ENCODE measurements around the gene SNX10.

Gene SNX10

DNA sequence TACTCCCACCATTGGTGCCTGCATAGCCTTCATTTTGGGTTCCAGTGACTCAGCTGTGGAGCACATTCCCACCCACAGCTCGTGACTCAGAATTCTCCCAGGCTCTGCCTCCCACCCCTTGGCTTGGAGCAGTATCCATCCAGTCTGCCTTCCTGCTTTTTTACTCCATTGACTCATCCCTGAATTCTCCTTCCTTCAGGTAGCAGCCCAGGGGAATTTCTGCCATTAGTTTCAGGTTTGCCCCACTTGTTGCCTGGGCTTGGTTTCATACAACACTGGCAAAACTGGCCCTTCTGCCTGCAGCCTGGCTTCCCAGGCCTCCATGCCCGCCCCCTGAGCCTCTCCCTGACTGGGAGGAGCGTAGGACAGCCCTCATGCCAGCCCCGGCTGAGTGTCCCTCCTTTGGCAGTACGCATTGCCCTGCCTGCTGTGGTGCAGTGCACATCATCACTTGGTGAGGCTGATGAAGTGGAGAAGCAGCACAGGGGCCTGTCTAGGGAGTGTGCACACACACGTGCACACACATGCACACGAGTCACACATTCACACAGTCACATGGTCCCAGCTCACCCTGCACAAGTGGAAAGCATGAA lies 55.0 kb downstream of the SNX10 start:
- no peaks in the 10 kb centered on the region for H3K9me3 ChIP-seq
- peaks cover 5% of the 10 kb centered on the region; the same call in 1 of the 2 replicates for H3K36me3 ChIP-seq
- no peak overlapping the region for H3K4me2 ChIP-seq
- no peak overlapping the region for H3K9ac ChIP-seq
- no peak overlapping the region for H3K27ac ChIP-seq
- no peaks in the 10 kb centered on the region for H3K4me1 ChIP-seq
- H3K4me3 ChIP-seq, result no peak overlapping the region
- TF ChIP-seq Cebpa-rat (IDR thresholded peaks at IDR 0.05), result no peak
- no peaks in the 10 kb centered on the region for H3K27me3 ChIP-seq
- no peaks in the 10 kb centered on the region for H4K20me1 ChIP-seq

DNA sequence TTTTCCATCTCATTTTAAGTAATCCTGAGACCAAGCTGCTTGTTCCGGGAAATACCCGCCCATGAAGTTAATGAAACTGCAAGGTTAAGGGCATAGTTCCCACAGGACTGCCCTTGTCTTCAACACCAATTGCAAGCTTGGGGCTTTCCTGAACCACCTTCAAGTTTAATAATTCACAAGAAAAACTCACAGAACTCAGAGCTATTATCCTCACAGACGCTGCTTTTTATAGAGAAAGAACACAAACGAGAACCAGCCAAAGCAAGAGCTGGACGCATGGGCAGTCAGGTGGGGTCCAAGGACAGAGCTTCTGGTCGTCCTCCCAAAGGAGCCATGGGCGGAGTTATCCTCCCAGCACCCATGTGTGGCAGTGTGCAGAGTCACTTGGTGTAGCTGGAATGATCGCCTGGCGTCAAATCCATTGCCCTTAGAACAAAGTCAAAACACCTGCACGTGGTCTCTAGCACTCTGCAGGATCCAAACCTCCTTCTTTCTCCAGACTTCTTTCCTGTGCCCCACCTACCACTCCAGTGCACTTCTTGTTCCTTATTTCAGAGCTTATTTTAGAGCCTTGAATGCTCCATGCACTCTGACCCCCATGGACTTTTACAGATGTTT lies 56.7 kb downstream of the SNX10 start:
- no peaks in the 10 kb centered on the region for H3K27me3 ChIP-seq
- no peak overlapping the region for H3K27ac ChIP-seq
- no peak overlapping the region for H3K4me3 ChIP-seq

DNA sequence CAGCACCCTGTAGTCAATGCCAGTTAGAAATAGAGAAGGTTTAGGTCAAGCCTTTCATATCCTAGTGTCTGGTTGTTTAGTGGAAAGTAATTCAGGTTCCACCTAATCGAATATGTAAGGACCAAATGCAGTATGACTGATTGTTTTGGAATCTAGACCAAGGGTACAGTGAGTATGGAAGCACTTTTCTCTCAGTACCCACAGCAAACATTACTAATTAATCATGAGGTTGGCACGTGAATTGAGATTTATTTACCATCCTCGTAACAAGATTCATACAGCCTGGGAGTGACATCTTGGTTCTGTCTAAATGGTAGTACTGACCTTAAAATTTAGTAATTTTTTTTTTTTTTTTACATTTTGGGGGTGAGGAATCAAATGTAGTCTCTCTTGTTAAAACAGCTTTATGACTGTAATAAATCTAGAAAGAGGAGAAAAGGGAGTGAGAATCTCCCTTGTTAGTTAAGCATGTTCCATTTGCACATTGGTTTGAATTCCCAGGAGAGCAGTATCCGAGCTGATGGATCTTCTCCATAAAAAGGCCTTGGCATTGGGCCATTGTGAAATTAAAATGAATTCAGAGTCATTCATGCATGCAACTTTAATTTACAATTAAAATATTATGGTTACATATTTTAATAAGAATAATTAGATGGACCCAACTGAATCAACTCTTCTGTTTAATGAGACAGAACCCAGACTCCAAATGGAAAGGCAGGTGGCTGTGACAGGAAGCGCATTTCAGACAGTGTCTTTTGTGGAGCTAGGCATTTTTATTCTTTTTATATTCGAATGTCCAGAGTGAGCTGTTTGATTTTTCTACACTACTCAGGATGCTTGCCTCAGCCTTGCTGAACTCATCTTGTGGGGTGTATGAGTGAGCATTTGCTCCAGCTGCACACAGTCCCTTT lies 57.6 kb downstream of the SNX10 start:
- Histone ChIP-seq H3K4me1 (no peaks in the 10 kb centered on the region), H4K20me1 (no peaks in the 10 kb centered on the region), H3K4me3 (no peak overlapping the region), H3K27me3 (no peaks in the 10 kb centered on the region), H3K9me3 (no peaks in the 10 kb centered on the region), H3K9ac (no peak overlapping the region), H3K27ac (no peak overlapping the region), H3K4me2 (no peak overlapping the region), H3K36me3 (peaks cover 5% of the 10 kb centered on the region; the same call in 1 of the 2 replicates)
- TF ChIP-seq Cebpa-rat (IDR thresholded peaks at IDR 0.05), result no peak

More for the DNA sequence above, 56.7 kb downstream of the SNX10 start:
- Histone ChIP-seq H3K9me3 (no peaks in the 10 kb centered on the region), H3K4me1 (no peaks in the 10 kb centered on the region), H3K4me2 (no peak overlapping the region), H3K36me3 (peaks cover 5% of the 10 kb centered on the region; the same call in 1 of the 2 replicates), H4K20me1 (no peaks in the 10 kb centered on the region), H3K9ac (no peak overlapping the region)
- no peak for TF ChIP-seq Cebpa-rat (IDR thresholded peaks at IDR 0.05)

DNA sequence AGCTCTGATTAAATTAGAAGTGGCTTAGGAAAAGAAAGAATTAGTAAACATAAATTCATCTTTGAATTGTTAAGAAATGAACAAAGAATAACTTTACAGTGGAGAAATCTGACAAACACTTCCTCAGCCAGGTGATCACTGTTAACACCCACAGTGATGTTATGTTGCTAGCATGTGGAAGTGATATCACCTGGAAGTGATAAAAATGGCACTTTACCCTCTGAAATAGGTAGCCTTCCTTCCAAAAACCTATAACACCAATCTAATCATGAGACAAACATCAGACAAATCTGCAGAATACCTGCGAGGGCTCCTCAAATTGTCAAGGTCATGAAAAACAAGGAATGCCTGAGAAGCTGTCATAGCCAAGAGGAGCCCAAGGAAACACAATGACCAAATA lies 59.5 kb downstream of the SNX10 start:
- Histone ChIP-seq H3K9ac (no peak overlapping the region), H3K36me3 (peaks cover 5% of the 10 kb centered on the region; the same call in 1 of the 2 replicates), H3K4me3 (no peak overlapping the region), H3K4me1 (no peaks in the 10 kb centered on the region), H3K9me3 (no peaks in the 10 kb centered on the region), H4K20me1 (no peaks in the 10 kb centered on the region), H3K4me2 (no peak overlapping the region), H3K27ac (no peak overlapping the region), H3K27me3 (no peaks in the 10 kb centered on the region)
- TF ChIP-seq Cebpa-rat (IDR thresholded peaks at IDR 0.05), result no peak

DNA sequence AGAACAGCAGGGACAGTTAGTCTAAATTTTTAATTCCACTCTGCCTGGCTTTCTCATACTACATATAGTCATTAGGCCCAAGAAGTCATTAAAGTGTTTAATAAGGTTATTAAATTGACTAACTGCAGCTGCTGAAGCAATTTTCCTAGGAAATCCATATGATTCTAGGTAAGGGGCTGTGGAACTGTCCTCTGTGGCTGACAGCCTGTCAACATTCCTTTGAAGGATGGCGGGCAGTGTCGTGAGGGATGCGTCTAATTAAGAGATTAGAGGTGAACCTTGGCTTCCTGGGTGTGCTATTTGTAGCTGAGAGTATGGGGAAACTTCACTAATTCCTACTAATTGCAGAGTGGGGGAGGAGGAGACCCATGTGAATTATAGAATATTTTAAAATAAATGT lies 64.6 kb downstream of the SNX10 start:
- Histone ChIP-seq H3K27me3 (no peaks in the 10 kb centered on the region), H4K20me1 (no peaks in the 10 kb centered on the region)

DNA sequence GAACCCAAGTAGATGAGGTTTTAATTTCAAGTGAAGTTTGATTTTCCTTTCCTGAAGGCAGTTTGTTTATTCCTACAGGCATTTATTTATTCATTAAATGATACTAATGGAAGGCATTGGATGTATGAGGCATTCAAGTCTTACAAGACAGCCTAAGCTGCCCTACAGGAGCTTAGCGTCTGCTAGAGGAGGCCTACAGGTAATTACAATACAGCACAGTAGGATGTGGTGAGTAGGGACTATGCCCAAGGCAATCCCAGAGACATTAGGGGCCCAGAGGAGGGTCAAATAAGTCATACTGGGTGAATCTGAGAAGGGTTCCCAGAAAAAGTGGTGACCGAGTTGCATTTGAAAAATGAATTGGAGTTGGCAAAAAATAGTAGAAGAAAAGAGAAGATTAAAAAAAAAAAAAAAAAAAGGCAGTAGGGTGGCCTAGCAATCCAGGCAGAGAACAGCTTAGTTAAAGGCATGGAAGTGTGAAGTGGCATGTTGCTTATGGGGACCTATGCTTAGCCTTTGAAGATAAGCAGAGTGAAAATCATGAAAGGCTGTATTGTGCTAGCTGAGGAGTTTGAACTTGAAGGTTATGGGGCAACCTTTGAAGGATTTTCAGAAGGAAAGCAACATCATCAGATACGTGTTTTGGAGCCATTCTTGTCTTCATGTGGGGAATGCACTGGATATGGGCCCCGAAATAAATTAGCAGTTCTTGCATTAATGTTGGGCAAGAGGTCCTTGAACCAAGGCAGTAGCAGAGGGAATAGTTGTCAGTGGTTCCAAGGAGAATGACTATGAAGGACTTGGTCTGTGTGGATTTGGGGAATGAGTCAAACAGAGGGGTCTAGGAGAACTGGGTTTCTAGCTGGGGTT lies 65.5 kb downstream of the SNX10 start:
- H3K4me2 ChIP-seq, result no peak overlapping the region

More for the DNA sequence above, 64.6 kb downstream of the SNX10 start:
- TF ChIP-seq Cebpa-rat (IDR thresholded peaks at IDR 0.05), result no peak
- no peaks in the 10 kb centered on the region for H3K9me3 ChIP-seq
- no peak overlapping the region for H3K4me2 ChIP-seq
- peaks cover 13% of the 10 kb centered on the region for H3K4me1 ChIP-seq
- H3K27ac ChIP-seq, result no peak overlapping the region
- H3K36me3 ChIP-seq, result no peaks in the 10 kb centered on the region
- H3K4me3 ChIP-seq, result no peak overlapping the region
- H3K9ac ChIP-seq, result no peak overlapping the region

DNA sequence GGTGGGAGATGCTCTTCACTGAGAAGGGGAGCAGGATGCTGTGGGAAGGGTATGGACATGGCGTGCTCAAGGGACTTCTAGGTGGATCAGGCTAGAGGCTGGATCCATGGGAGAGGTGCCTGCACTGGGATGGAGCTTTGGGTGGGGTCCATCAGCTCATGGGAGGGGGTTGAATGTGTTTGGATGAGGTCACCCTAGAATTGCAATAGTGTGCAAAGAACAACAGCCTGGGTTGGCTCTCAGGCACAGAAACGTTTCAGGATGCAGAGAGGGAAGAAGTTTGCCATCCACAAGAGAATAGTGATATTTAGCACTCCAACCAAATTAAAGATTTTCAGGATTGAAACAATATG lies 66.1 kb downstream of the SNX10 start:
- H3K4me3 ChIP-seq, result no peak overlapping the region
- no peak overlapping the region for H3K27ac ChIP-seq
- no peaks in the 10 kb centered on the region for H3K27me3 ChIP-seq
- no peak for TF ChIP-seq Cebpa-rat (IDR thresholded peaks at IDR 0.05)
- H3K4me1 ChIP-seq, result peaks cover 13% of the 10 kb centered on the region
- H3K36me3 ChIP-seq, result no peaks in the 10 kb centered on the region
- no peaks in the 10 kb centered on the region for H4K20me1 ChIP-seq
- no peaks in the 10 kb centered on the region for H3K9me3 ChIP-seq
- no peak overlapping the region for H3K9ac ChIP-seq
- no peak overlapping the region for H3K4me2 ChIP-seq

More for the DNA sequence above, 65.5 kb downstream of the SNX10 start:
- Histone ChIP-seq H3K9me3 (no peaks in the 10 kb centered on the region), H4K20me1 (no peaks in the 10 kb centered on the region), H3K27me3 (no peaks in the 10 kb centered on the region), H3K4me3 (no peak overlapping the region), H3K36me3 (no peaks in the 10 kb centered on the region), H3K4me1 (peaks cover 13% of the 10 kb centered on the region), H3K27ac (no peak overlapping the region), H3K9ac (no peak overlapping the region)
- TF ChIP-seq Cebpa-rat (IDR thresholded peaks at IDR 0.05), result no peak

DNA sequence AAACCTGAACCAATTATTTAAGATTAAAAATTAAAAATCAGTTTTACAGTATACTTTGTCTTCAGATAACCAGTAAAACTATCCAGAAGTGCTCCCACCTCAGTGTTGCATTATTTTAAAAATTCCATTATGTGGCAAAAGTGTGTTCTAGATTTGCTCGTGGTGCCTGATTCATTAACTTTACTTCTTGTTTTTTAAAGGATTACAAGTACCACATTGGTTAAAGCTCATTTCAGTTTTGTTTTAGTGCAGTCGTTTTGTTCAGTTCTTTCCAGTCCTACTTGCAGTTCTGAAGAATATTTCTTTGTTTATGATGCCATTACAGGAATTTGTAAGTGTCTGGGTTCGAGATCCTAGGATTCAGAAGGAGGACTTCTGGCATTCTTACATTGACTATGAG lies 69.0 kb downstream of the SNX10 start:
- Histone ChIP-seq H3K27ac (no peak overlapping the region), H4K20me1 (no peaks in the 10 kb centered on the region), H3K27me3 (no peaks in the 10 kb centered on the region), H3K9ac (no peak overlapping the region), H3K9me3 (no peaks in the 10 kb centered on the region), H3K36me3 (no peaks in the 10 kb centered on the region), H3K4me3 (no peak overlapping the region), H3K4me1 (peaks cover 16% of the 10 kb centered on the region), H3K4me2 (no peak overlapping the region)
- no peak for TF ChIP-seq Cebpa-rat (IDR thresholded peaks at IDR 0.05)

DNA sequence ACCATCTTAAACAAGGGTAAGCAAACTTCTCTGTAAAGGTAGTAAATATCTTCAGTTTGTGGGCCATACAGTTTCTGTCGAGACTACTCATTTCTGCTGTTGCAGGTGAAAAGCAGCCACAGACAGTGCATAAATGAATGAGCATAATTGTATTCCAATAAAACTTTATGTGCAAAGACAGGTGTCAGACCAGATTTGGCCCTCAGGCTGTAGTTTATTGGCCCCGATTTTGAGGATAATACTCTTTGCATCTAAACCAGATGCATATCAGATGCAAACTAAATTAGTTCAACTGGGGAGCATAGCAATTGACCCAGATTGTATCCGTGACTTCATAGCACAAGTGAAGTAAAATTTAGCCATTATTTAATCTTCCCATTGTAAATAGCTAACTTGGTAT lies 70.0 kb downstream of the SNX10 start:
- no peaks in the 10 kb centered on the region for H3K27me3 ChIP-seq
- H3K36me3 ChIP-seq, result no peaks in the 10 kb centered on the region
- no peak for TF ChIP-seq Cebpa-rat (IDR thresholded peaks at IDR 0.05)
- no peaks in the 10 kb centered on the region for H3K9me3 ChIP-seq
- H3K9ac ChIP-seq, result no peak overlapping the region
- H3K4me3 ChIP-seq, result no peak overlapping the region
- no peak overlapping the region for H3K4me2 ChIP-seq
- no peak overlapping the region for H3K27ac ChIP-seq
- H4K20me1 ChIP-seq, result no peaks in the 10 kb centered on the region
- H3K4me1 ChIP-seq, result peaks cover 21% of the 10 kb centered on the region
